Osteocyte (in vitro differentiated cells): ENCODE results near the gene NRG3. TPM values are rescaled to one million over a fixed set of nuclear protein-coding genes. Genes with fewer than 3 reads are reported as not detected.

Source experiments
- DNase-seq: peaks from one replicate; pipeline ENCODE4 v3.0.0; 2021; ENCODE audit warnings: mixed read lengths; ENCODE audit not compliant: unreplicated experiment; ENCODE audit errors: extremely low spot score
- H3K27ac Mint-ChIP-seq: one replicate; pipeline ENCODE4 v1.8.0; 2021; ENCODE audit warnings: mild to moderate bottlenecking, mixed read lengths; ENCODE audit not compliant: unreplicated experiment
- H3K27me3 Mint-ChIP-seq: one replicate; pipeline ENCODE4 v1.8.0; 2021; ENCODE audit warnings: mixed read lengths; ENCODE audit not compliant: unreplicated experiment
- H3K36me3 Mint-ChIP-seq: one replicate; pipeline ENCODE4 v1.8.0; 2021; ENCODE audit warnings: mixed read lengths; ENCODE audit not compliant: unreplicated experiment
- H3K4me1 Mint-ChIP-seq: one replicate; pipeline ENCODE4 v1.8.0; 2021; ENCODE audit warnings: mixed read lengths; ENCODE audit not compliant: unreplicated experiment
- H3K4me3 Mint-ChIP-seq: one replicate; pipeline ENCODE4 v1.8.0; 2021; ENCODE audit warnings: mild to moderate bottlenecking, moderate library complexity, mixed read lengths; ENCODE audit not compliant: unreplicated experiment
- H3K9me3 Mint-ChIP-seq: one replicate; pipeline ENCODE4 v1.8.0; 2021; ENCODE audit warnings: mixed read lengths; ENCODE audit not compliant: unreplicated experiment
- total RNA-seq: library from RNA; stranded (reverse); gene quantifications from 2 replicates; pipeline ENCODE4 v1.2.1, GENCODE V29; 2021
- TF ChIP-seq, protein P1 (sequence below): fragments of 200-600 bp; sonication (generic); IDR thresholded peaks from 2 replicates; pipeline ENCODE4 v1.5.0; 2021; ENCODE audit warnings: antibody characterized with exemption, mild to moderate bottlenecking, moderate library complexity

Gene NRG3
- total RNA-seq, 1 donor from 2014 or later, result not detected

DNA sequence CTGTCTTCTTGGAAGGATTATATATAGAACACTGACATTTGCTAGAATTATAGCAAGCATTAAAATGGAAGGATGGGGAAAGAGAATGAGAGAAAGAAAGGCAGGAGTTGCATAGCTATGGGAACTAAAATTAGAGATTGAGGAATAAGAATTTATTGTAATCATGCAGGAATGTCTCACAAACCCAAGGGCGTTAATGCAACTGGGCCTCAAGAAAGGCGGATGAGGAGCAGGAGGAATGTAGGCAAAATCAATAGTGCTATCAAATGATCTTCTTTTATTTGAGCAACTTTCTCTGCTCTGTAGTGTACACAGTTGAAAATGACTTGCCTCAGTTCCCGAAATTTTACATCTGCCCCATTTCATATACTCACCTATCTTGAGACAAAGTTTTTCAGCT lies 1132.5 kb downstream of the NRG3 start:
- Mint-ChIP-seq H3K4me1 (peaks cover 6% of the 10 kb centered on the region), H3K36me3 (peaks cover 2% of the 10 kb centered on the region), H3K27ac (no peak overlapping the region), H3K4me3 (no peak overlapping the region), H3K9me3 (no peaks in the 10 kb centered on the region), H3K27me3 (peaks cover 3% of the 10 kb centered on the region)
- no peak for DNase-seq
- TF ChIP-seq, protein P1, sequence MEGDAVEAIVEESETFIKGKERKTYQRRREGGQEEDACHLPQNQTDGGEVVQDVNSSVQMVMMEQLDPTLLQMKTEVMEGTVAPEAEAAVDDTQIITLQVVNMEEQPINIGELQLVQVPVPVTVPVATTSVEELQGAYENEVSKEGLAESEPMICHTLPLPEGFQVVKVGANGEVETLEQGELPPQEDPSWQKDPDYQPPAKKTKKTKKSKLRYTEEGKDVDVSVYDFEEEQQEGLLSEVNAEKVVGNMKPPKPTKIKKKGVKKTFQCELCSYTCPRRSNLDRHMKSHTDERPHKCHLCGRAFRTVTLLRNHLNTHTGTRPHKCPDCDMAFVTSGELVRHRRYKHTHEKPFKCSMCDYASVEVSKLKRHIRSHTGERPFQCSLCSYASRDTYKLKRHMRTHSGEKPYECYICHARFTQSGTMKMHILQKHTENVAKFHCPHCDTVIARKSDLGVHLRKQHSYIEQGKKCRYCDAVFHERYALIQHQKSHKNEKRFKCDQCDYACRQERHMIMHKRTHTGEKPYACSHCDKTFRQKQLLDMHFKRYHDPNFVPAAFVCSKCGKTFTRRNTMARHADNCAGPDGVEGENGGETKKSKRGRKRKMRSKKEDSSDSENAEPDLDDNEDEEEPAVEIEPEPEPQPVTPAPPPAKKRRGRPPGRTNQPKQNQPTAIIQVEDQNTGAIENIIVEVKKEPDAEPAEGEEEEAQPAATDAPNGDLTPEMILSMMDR, result no peak

DNA sequence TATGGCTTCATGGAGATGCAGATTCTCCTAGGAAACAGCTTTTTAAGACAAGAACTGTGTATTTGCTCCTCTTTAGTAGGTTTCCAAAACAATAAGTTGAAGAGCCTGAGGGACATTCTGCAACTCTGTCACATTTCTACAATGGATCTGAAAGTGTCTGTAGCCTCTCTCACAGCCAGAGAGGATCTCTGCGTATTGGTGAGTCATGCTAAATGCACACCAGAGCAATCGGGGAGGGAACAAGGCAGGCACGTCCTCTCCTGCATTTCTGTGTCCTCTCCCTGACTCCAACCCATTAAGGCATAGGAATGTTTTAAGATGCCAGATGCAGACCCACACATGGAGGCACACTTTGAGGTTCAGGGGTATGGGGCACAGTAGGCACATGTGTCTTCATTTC lies 1137.9 kb downstream of the NRG3 start:
- DNase-seq, result no peak
- H3K27me3 Mint-ChIP-seq, result no peaks in the 10 kb centered on the region
- H3K4me1 Mint-ChIP-seq, result peaks cover 20% of the 10 kb centered on the region
- H3K36me3 Mint-ChIP-seq, result no peaks in the 10 kb centered on the region
- peak overlapping the region; percentile 80 for H3K27ac Mint-ChIP-seq
- no peak overlapping the region for H3K4me3 Mint-ChIP-seq
- H3K9me3 Mint-ChIP-seq, result no peaks in the 10 kb centered on the region
- TF ChIP-seq, protein P1, result no peak

DNA sequence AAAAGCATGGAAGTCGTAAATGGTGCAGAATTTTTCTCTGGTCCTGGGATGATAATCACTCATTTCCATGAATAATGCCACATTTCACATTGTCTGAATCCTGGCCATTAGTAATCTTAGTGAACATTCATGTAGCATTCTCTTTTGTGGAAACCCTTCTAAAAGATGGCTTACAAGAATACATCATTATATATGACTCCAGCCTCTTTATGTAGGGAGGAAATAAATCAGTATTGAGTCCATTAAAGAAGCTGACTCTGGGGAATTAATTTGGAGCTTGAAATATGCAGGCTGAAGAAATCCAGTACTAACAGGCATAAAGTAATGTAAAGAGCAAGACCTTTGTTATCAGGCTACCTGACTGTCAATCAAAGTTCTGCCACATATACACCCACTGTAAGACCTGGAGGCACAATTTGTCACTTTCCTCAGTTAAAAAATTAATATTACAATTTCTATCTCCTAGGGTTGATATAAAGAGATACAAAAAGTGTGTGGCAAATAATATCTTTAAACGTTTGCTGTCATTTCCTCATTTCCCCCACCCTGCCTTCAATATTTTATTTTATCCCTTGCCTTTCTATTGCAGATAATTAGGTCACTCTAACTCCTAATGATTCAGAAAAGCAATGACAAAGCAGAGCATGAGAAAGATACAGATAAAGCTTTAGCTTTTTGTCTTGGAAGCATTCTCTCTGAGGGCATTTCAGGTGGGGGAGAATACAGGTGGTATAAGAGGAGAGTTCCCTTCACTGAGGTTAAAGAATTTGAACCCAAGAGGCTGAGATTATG lies 1142.3 kb downstream of the NRG3 start:
- no peak for DNase-seq
- no peak overlapping the region for H3K27ac Mint-ChIP-seq
- TF ChIP-seq, protein P1, result no peak
- H3K4me3 Mint-ChIP-seq, result no peak overlapping the region
- peaks cover 17% of the 10 kb centered on the region for H3K4me1 Mint-ChIP-seq
- H3K9me3 Mint-ChIP-seq, result peaks cover 5% of the 10 kb centered on the region
- H3K36me3 Mint-ChIP-seq, result peaks cover 2% of the 10 kb centered on the region
- no peaks in the 10 kb centered on the region for H3K27me3 Mint-ChIP-seq

DNA sequence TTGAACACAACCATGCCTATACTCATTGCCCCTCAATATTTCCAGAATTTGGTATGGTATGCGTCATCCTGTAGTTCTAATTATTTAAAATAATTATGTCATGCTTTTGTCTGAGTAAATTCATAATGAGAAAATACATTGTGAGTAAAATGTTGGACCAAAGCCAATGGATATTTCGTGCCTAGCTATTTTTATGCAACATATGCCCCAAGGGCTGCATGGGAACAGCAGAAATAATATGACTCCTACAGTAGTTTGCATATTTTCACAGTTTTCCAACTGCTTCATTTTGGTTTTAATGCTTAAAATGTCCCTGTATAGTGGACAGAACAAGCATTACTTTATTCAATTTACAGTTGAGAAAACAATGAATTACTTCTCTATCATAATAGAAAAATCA lies 1148.7 kb downstream of the NRG3 start:
- peaks cover 2% of the 10 kb centered on the region for H3K36me3 Mint-ChIP-seq
- H3K27ac Mint-ChIP-seq, result peak overlapping the region; percentile 70
- DNase-seq, result no peak
- TF ChIP-seq, protein P1, result no peak
- no peak overlapping the region for H3K4me3 Mint-ChIP-seq
- peaks cover 5% of the 10 kb centered on the region for H3K9me3 Mint-ChIP-seq
- H3K4me1 Mint-ChIP-seq, result peaks cover 15% of the 10 kb centered on the region
- no peaks in the 10 kb centered on the region for H3K27me3 Mint-ChIP-seq
